GM18873 (cell line): ENCODE measurements around the gene C17orf107.

Experiments used
- ATAC-seq: cut with Tn5 transposase; IDR thresholded peaks from one replicate; pipeline ENCODE4 v1.9.1; 2021; ENCODE audit warnings: mild to moderate bottlenecking, moderate library complexity, moderate number of reproducible peaks; ENCODE audit not compliant: unreplicated experiment, low FRiP score

The C17orf107 gene

GRCh38 chr17:4932756-4933155 lies 33.4 kb downstream of the C17orf107 start:
- ATAC-seq, result no peak

- no peak for ATAC-seq
Measured at GRCh38 chr17:4933646-4934045, 34.3 kb downstream of the C17orf107 start.

GRCh38 chr17:4934173-4934979 lies 35.0 kb downstream of the C17orf107 start:
- ATAC-seq, result no peak

GRCh38 chr17:4935650-4936049 lies 36.3 kb downstream of the C17orf107 start:
- no peak for ATAC-seq

- ATAC-seq, result no peak
Measured at GRCh38 chr17:4936436-4936835, 37.1 kb downstream of the C17orf107 start.

- no peak for ATAC-seq
Measured at GRCh38 chr17:4937553-4937952, 38.2 kb downstream of the C17orf107 start.

GRCh38 chr17:4938069-4938491 lies 38.7 kb downstream of the C17orf107 start:
- no peak for ATAC-seq

GRCh38 chr17:4938688-4939545 lies 39.6 kb downstream of the C17orf107 start:
- no peak for ATAC-seq

- peak; percentile 8 for ATAC-seq
Measured at GRCh38 chr17:4939546-4939795, 40.1 kb downstream of the C17orf107 start.

GRCh38 chr17:4939796-4940554 lies 40.6 kb downstream of the C17orf107 start, which contains the start of the genes RNF167 and SLC25A11:
RNF167 (plus strand) TSS chr17:4940268; CDS start chr17:4940910, 642 bp downstream.
SLC25A11 (minus strand) TSS chr17:4940046; CDS start chr17:4939910, 136 bp downstream.
- ATAC-seq, result peak; percentile 79

GRCh38 chr17:4940555-4941318 lies 41.4 kb downstream of the C17orf107 start:
- no peak for ATAC-seq

- ATAC-seq, result no peak
Measured at GRCh38 chr17:4941319-4941610, 41.9 kb downstream of the C17orf107 start.

GRCh38 chr17:4942760-4943508 lies 43.6 kb downstream of the C17orf107 start:
- ATAC-seq, result no peak

GRCh38 chr17:4944163-4944553 lies 44.8 kb downstream of the C17orf107 start:
- ATAC-seq, result no peak

GRCh38 chr17:4944554-4945175 lies 45.3 kb downstream of the C17orf107 start:
- no peak for ATAC-seq

GRCh38 chr17:4945176-4945943 lies 46.0 kb downstream of the C17orf107 start:
- no peak for ATAC-seq

- no peak for ATAC-seq
Measured at GRCh38 chr17:4945944-4946280, 46.6 kb downstream of the C17orf107 start.

- ATAC-seq, result no peak
Measured at GRCh38 chr17:4946312-4946976, 47.1 kb downstream of the C17orf107 start.
